ENCODE measurements around the gene PCDHGC5.

- TF ChIP-seq POLR2AphosphoS5 (IDR thresholded peaks at IDR 0.05; ENCODE audit: low read depth), result no peak
- no peak for TF ChIP-seq CTCF (conservative IDR thresholded peaks at IDR 0.05; ENCODE audit: low read depth in 2 of 2)
- TF ChIP-seq ETS1 (IDR thresholded peaks at IDR 0.05), result no peak
- TF ChIP-seq EZH2 (IDR thresholded peaks at IDR 0.05; ENCODE audit: low read depth, unreplicated experiment), result no peak
- no peak for TF ChIP-seq NANOG (IDR thresholded peaks at IDR 0.05; ENCODE audit: borderline replicate concordance)
- TF ChIP-seq STAT1 (IDR thresholded peaks at IDR 0.05; ENCODE audit: unreplicated experiment), result no peak
These were observed 35.1 kb downstream of the PCDHGC5 start for GRCh38 chr5:141523991-141524390.
